ENCODE measurements around the gene TUBG2.

The TUBG2 gene

DNA sequence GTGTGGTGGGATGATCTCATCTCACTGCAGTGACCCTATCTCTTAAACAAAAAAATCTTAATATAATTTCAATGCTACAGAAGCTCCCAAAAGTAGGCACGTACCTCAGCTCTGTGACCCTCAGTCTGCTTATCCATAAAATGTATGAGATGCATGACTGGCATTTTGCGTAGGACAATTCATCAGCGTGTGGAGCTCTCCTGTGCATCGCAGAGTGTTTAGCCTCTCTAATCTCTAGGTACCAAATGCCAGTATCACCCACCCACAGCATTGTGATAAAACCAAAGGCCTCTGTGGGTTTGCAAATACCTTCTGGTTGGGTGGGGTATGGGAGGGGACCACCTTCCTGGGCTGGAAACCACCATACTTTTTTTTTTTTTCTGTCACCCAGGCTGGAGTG, 19.0 kb upstream of the TUBG2 start:
- ATAC-seq, result no peak
- TF ChIP-seq ZFP3 (CRISPR knock-in tag; IDR thresholded peaks at IDR 0.05) (no peak), ZC3H10 (CRISPR knock-in tag; IDR thresholded peaks at IDR 0.05) (no peak), CSDC2 (CRISPR knock-in tag; IDR thresholded peaks at IDR 0.05) (no peak), SNAI2 (CRISPR knock-in tag; IDR thresholded peaks at IDR 0.05) (no peak), GLIS3 (CRISPR knock-in tag; IDR thresholded peaks at IDR 0.05) (no peak), ARNTL (CRISPR knock-in tag; IDR thresholded peaks at IDR 0.05; ENCODE audit: borderline replicate concordance, low read depth) (no peak), RARB (CRISPR knock-in tag; IDR thresholded peaks at IDR 0.05) (no peak), PPARA (CRISPR knock-in tag; IDR thresholded peaks at IDR 0.05; ENCODE audit: borderline replicate concordance) (no peak), TCF4 (CRISPR knock-in tag; IDR thresholded peaks at IDR 0.05; ENCODE audit: borderline replicate concordance) (no peak), TOX (CRISPR knock-in tag; IDR thresholded peaks at IDR 0.05; ENCODE audit: borderline replicate concordance) (no peak), OSR1 (CRISPR knock-in tag; IDR thresholded peaks at IDR 0.05) (no peak), ZFP30 (CRISPR knock-in tag; IDR thresholded peaks at IDR 0.05) (no peak), BACH2 (CRISPR knock-in tag; IDR thresholded peaks at IDR 0.05; ENCODE audit: borderline replicate concordance) (no peak), ZNF8 (CRISPR knock-in tag; IDR thresholded peaks at IDR 0.05) (no peak)
- TF ChIP-seq, protein P1, sequence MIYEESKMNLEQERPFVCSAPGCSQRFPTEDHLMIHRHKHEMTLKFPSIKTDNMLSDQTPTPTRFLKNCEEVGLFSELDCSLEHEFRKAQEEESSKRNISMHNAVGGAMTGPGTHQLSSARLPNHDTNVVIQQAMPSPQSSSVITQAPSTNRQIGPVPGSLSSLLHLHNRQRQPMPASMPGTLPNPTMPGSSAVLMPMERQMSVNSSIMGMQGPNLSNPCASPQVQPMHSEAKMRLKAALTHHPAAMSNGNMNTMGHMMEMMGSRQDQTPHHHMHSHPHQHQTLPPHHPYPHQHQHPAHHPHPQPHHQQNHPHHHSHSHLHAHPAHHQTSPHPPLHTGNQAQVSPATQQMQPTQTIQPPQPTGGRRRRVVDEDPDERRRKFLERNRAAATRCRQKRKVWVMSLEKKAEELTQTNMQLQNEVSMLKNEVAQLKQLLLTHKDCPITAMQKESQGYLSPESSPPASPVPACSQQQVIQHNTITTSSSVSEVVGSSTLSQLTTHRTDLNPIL (CRISPR knock-in tag; IDR thresholded peaks at IDR 0.05; ENCODE audit: low read depth), result no peak
- TF ChIP-seq, protein P2, sequence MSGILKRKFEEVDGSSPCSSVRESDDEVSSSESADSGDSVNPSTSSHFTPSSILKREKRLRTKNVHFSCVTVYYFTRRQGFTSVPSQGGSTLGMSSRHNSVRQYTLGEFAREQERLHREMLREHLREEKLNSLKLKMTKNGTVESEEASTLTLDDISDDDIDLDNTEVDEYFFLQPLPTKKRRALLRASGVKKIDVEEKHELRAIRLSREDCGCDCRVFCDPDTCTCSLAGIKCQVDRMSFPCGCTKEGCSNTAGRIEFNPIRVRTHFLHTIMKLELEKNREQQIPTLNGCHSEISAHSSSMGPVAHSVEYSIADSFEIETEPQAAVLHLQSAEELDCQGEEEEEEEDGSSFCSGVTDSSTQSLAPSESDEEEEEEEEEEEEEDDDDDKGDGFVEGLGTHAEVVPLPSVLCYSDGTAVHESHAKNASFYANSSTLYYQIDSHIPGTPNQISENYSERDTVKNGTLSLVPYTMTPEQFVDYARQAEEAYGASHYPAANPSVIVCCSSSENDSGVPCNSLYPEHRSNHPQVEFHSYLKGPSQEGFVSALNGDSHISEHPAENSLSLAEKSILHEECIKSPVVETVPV (CRISPR knock-in tag; IDR thresholded peaks at IDR 0.05), result no peak
- TF ChIP-seq, protein P3, sequence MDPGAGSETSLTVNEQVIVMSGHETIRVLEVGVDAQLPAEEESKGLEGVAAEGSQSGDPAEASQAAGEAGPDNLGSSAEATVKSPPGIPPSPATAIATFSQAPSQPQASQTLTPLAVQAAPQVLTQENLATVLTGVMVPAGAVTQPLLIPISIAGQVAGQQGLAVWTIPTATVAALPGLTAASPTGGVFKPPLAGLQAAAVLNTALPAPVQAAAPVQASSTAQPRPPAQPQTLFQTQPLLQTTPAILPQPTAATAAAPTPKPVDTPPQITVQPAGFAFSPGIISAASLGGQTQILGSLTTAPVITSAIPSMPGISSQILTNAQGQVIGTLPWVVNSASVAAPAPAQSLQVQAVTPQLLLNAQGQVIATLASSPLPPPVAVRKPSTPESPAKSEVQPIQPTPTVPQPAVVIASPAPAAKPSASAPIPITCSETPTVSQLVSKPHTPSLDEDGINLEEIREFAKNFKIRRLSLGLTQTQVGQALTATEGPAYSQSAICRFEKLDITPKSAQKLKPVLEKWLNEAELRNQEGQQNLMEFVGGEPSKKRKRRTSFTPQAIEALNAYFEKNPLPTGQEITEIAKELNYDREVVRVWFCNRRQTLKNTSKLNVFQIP (CRISPR knock-in tag; IDR thresholded peaks at IDR 0.05; ENCODE audit: borderline replicate concordance, low read depth), result no peak

DNA sequence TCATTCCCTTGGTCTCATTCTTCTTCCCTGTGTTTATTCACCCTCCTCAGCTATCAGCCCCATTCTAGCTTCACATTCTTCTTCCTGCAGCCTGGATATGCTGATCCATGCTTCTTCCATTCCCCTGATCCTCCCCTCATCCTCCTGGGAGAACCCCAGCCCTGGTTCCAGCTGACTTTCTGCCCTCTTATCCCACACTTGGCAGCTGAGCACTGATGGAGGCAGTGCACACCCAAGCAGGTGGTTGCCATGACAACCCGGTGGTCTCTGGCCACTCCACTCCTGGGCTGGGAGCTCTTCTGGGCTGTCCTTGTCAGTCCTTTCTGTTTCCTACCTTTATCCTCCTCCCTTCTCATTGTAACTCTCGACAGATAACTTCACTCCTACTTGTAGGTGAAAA, 16.7 kb upstream of the TUBG2 start:
- TF ChIP-seq OSR1 (CRISPR knock-in tag; IDR thresholded peaks at IDR 0.05) (no peak), ARNTL (CRISPR knock-in tag; IDR thresholded peaks at IDR 0.05; ENCODE audit: borderline replicate concordance, low read depth) (no peak), TCF4 (CRISPR knock-in tag; IDR thresholded peaks at IDR 0.05; ENCODE audit: borderline replicate concordance) (no peak), ISL1 (CRISPR knock-in tag; IDR thresholded peaks at IDR 0.05) (no peak), RARB (CRISPR knock-in tag; IDR thresholded peaks at IDR 0.05) (no peak), ZFP30 (CRISPR knock-in tag; IDR thresholded peaks at IDR 0.05) (no peak), ZC3H10 (CRISPR knock-in tag; IDR thresholded peaks at IDR 0.05) (no peak), ESRRG (CRISPR knock-in tag; IDR thresholded peaks at IDR 0.05) (no peak), ZFP3 (CRISPR knock-in tag; IDR thresholded peaks at IDR 0.05) (no peak), PPARA (CRISPR knock-in tag; IDR thresholded peaks at IDR 0.05; ENCODE audit: borderline replicate concordance) (no peak)
- TF ChIP-seq, protein P3 (CRISPR knock-in tag; IDR thresholded peaks at IDR 0.05; ENCODE audit: borderline replicate concordance, low read depth), result no peak
- TF ChIP-seq, protein P4, sequence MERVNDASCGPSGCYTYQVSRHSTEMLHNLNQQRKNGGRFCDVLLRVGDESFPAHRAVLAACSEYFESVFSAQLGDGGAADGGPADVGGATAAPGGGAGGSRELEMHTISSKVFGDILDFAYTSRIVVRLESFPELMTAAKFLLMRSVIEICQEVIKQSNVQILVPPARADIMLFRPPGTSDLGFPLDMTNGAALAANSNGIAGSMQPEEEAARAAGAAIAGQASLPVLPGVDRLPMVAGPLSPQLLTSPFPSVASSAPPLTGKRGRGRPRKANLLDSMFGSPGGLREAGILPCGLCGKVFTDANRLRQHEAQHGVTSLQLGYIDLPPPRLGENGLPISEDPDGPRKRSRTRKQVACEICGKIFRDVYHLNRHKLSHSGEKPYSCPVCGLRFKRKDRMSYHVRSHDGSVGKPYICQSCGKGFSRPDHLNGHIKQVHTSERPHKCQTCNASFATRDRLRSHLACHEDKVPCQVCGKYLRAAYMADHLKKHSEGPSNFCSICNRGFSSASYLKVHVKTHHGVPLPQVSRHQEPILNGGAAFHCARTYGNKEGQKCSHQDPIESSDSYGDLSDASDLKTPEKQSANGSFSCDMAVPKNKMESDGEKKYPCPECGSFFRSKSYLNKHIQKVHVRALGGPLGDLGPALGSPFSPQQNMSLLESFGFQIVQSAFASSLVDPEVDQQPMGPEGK (CRISPR knock-in tag; IDR thresholded peaks at IDR 0.05; ENCODE audit: borderline replicate concordance), result no peak
- TF ChIP-seq, protein P5, sequence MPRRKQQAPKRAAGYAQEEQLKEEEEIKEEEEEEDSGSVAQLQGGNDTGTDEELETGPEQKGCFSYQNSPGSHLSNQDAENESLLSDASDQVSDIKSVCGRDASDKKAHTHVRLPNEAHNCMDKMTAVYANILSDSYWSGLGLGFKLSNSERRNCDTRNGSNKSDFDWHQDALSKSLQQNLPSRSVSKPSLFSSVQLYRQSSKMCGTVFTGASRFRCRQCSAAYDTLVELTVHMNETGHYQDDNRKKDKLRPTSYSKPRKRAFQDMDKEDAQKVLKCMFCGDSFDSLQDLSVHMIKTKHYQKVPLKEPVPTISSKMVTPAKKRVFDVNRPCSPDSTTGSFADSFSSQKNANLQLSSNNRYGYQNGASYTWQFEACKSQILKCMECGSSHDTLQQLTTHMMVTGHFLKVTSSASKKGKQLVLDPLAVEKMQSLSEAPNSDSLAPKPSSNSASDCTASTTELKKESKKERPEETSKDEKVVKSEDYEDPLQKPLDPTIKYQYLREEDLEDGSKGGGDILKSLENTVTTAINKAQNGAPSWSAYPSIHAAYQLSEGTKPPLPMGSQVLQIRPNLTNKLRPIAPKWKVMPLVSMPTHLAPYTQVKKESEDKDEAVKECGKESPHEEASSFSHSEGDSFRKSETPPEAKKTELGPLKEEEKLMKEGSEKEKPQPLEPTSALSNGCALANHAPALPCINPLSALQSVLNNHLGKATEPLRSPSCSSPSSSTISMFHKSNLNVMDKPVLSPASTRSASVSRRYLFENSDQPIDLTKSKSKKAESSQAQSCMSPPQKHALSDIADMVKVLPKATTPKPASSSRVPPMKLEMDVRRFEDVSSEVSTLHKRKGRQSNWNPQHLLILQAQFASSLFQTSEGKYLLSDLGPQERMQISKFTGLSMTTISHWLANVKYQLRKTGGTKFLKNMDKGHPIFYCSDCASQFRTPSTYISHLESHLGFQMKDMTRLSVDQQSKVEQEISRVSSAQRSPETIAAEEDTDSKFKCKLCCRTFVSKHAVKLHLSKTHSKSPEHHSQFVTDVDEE (CRISPR knock-in tag; IDR thresholded peaks at IDR 0.05), result no peak
- ATAC-seq, result no peak
